Activated T-helper 2 cell treated with anti-CD3 and anti-CD28 coated beads, Interferon-gamma antibody, Interleukin-2, Interleukin-4, amounts not matched to agents 10 μg/mL and 5 μg/mL and 100 μg/mL, durations not matched to agents 14 hours and 24 hours and 36 hours (primary cell): ENCODE measurements around the gene STAB1. TPM values are rescaled to one million over a fixed set of nuclear protein-coding genes. Genes with fewer than 3 reads are reported as not detected.

Experiments used
- DNase-seq: peaks from one replicate; pipeline ENCODE4 v3.0.0; 2021; ENCODE audit warnings: low spot score
- H3K27ac Mint-ChIP-seq: one replicate; pipeline ENCODE4 v1.8.0; 2021; ENCODE audit warnings: mixed read lengths
- H3K27me3 Mint-ChIP-seq: one replicate; pipeline ENCODE4 v1.8.0; 2021; ENCODE audit warnings: low read depth, mixed read lengths
- H3K36me3 Mint-ChIP-seq: one replicate; pipeline ENCODE4 v1.8.0; 2021; ENCODE audit warnings: low read depth, mixed read lengths
- H3K4me1 Mint-ChIP-seq: one replicate; pipeline ENCODE4 v1.8.0; 2021; ENCODE audit warnings: low read depth, mixed read lengths
- H3K4me3 Mint-ChIP-seq: one replicate; pipeline ENCODE4 v1.8.0; 2021; ENCODE audit warnings: low read depth, mild to moderate bottlenecking, moderate library complexity, mixed read lengths
- H3K9me3 Mint-ChIP-seq: one replicate; pipeline ENCODE4 v1.8.0; 2021; ENCODE audit warnings: mixed read lengths
- intact Hi-C: fragments of 100-400 bp; cut with micrococcal nuclease; formaldehyde crosslinking; loops from one replicate; pipeline ENCODE4 v1.15.1; 2023
- total RNA-seq: library from RNA; stranded (reverse); gene quantifications from 2 replicates; pipeline ENCODE4 v1.2.3, GENCODE V29; 2022

STAB1 gene
- total RNA-seq, 1 donor from 2014 or later, result 0.07 TPM

DNA sequence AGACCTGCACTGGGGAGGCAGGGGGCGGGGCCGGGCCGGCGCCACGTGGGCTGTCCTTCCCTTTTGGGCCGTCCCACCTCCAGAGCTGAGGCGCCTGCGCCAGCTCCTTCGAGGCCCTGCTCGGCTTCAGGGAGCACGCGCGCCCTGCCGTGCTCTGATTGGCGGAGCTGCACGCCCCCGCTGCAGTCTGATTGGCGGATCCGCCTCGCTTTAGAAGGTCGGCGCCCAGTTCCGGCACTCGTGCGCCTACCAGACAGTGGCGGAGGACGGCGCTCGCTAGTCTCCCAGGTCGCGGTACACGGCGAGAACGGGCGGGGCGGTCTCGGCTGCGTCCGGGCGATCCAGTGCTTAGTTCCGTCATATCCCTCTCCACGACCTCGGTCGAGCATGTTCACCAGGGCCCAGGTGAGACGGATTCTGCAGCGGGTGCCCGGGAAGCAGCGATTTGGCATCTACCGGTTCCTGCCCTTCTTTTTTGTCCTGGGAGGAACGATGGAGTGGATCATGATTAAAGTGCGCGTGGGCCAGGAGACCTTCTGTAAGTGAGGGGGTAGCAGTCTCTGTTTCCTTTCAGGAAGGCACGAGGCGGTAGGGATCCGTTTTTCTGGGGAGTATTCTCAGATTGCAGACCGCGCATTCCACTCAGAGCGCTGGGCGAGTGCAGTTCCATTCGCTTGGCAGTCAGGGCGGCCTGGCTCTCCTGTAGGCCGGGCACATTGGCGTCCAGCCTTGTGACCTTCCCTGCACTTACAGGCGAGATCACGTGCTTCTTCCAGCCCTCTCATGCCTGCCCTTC, 41.4 kb downstream of the STAB1 start, which contains the start of gene UQCC5:
Gene UQCC5, plus strand, starts transcription at position 237 of the 796 bp plus-strand sequence. Its CDS starts 151 bp downstream, at position 388.
- H3K27me3 Mint-ChIP-seq, result no peaks in the 10 kb centered on the region

DNA sequence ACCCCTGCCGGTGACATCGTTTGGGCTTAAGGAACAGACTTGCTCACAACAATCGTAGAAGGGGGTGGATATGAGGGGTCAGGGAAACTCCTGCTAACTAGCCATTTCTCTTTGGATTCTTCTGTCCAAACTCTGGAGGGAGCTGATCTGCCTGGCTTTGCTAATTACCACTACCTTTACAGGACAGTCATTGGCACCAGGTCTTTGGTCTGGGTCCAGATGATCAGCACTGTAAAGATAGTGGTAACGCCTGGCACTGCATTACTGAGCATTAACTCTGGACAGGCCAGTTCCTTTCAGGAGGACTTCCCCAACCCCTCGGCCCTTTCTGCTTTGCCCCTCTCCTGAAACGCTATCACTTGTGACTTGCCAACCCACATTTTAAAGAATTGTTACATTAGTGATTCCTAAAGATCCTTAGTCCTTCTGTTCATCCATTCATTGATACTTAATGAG, 42.1 kb downstream of the STAB1 start:
- H3K27ac Mint-ChIP-seq, result peak overlapping the region; percentile 99
- no peak for DNase-seq
- peak overlapping the region; percentile 100 for H3K4me3 Mint-ChIP-seq
- intact Hi-C loops, result loop anchor here (2.0 to 10.0 kb wide), 4 partner anchors 150 to 482 kb away; partner anchors contain the start of genes DUSP7, GLT8D1, GNL3 and PBRM1
- H3K27me3 Mint-ChIP-seq, result no peaks in the 10 kb centered on the region
- no peaks in the 10 kb centered on the region for H3K9me3 Mint-ChIP-seq
- peaks cover 46% of the 10 kb centered on the region for H3K4me1 Mint-ChIP-seq
- H3K36me3 Mint-ChIP-seq, result peaks cover 44% of the 10 kb centered on the region

More for the DNA sequence above, 41.4 kb downstream of the STAB1 start, which contains the start of gene UQCC5:
- Mint-ChIP-seq H3K27ac (peak within 1 kb of the TSS; percentile 99), H3K4me1 (peaks cover 46% of the 10 kb centered on the region), H3K4me3 (peak within 1 kb of the TSS; percentile 100), H3K36me3 (peaks cover 39% of the 10 kb centered on the region), H3K9me3 (no peaks in the 10 kb centered on the region)
- intact Hi-C loops, result loop anchor here (1.0 to 10.0 kb wide), 5 partner anchors 81 to 482 kb away; partner anchors contain the start of genes DUSP7, GLT8D1, GNL3 and NISCH
- peak; percentile 98 for DNase-seq

DNA sequence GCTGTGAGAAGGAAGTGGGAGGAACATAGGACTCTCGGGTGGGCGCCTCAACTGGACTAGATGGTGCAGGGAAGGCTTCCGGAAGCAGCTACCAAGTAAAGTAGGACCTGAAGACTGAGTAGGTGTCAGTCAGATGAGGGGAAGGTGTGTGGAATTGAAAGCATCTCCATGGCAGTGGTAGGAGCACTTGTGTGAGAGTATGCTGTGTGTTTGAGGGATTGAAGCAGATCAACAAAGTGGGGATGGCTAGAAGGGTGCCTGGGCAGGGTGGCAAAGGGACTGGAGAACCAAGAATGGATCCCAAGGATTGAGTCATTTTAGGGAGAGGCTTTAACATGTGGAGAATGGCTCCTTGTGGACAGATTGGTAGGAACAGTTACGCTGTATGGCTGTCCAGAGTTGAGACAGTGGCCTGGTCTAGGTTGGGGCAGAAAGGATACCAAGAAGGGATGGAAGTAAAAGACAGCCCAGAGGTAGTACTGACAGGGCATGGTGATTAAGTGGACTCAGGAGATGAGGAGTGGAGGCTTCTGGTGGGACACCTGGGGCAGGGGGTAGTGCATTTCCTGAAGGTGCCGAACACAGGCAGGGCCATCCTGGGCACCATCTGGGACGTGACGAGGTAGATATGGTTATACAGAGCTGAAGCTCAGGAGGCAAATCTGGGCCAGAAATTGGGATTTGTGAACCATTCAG, 42.7 kb downstream of the STAB1 start:
- H3K9me3 Mint-ChIP-seq, result no peaks in the 10 kb centered on the region
- peaks cover 41% of the 10 kb centered on the region for H3K36me3 Mint-ChIP-seq
- H3K27ac Mint-ChIP-seq, result peak overlapping the region; percentile 1
- H3K4me1 Mint-ChIP-seq, result peaks cover 41% of the 10 kb centered on the region
- no peak for DNase-seq
- intact Hi-C loops, result loop anchor here (2.0 to 10.0 kb wide), 4 partner anchors 149 to 483 kb away; partner anchors contain the start of genes DUSP7, GLT8D1, GNL3 and PBRM1
- no peaks in the 10 kb centered on the region for H3K27me3 Mint-ChIP-seq
- peak overlapping the region; percentile 100 for H3K4me3 Mint-ChIP-seq

DNA sequence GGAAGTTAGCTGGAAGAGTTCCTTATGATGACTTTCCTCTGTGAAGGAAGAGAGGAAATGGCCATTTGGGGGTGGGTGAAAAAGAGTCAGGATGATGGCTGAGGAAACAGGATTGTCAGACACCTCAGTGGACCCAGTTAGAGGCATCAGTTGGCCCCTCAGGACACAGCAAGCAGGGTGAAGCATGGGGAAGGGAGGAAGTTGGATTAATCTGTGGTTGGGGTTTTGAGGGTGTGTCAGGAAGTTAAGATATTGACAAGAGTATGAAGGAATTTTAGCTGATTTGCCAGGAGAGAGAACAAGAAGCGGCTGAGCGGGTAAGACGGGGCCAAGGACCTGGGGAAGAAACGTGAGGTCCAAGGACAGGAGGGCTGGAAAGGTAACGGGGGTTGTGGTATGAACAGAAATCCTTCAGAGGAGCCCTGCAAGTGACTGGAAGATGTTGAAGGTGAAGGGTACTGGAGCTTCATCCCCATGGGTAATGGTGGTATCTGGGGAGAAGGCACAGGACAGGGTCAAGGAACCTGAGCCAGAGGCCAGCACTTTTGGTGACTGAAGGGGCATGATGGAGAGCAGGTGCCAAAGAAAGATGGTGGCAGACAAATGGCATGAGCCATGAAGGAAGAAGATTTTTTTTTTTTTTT, 44.0 kb downstream of the STAB1 start:
- no peak for DNase-seq
- no peaks in the 10 kb centered on the region for H3K9me3 Mint-ChIP-seq
- intact Hi-C loops, result loop anchor here (5.0 to 10.0 kb wide), 3 partner anchors 148 to 484 kb away; partner anchors contain the start of genes DUSP7, GNL3, PBRM1 and STIMATE
- H3K27ac Mint-ChIP-seq, result peak overlapping the region; percentile 15
- H3K27me3 Mint-ChIP-seq, result no peaks in the 10 kb centered on the region
- peak overlapping the region; percentile 40 for H3K4me3 Mint-ChIP-seq
- peaks cover 41% of the 10 kb centered on the region for H3K36me3 Mint-ChIP-seq
- peaks cover 41% of the 10 kb centered on the region for H3K4me1 Mint-ChIP-seq

DNA sequence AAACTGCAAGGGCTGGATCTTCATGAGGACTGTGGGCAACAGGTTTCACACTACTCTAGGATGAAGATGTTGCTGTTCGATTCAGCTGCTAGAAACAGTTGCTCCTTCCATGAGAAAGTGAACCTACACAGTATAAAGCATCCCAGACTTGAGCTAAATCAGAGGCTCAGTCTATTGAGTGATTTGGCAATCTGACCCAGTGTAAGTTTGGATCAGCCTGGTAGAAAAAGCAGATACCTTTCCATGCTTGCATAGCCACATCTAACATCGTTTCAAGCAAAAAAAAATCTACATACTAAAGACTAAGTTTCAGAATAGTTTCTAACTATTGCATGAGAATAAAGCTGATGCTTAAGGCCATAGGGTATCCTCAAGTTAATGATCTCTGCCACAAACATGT, 45.9 kb downstream of the STAB1 start:
- Mint-ChIP-seq H3K36me3 (peaks cover 52% of the 10 kb centered on the region), H3K4me3 (no peak overlapping the region), H3K27me3 (no peaks in the 10 kb centered on the region), H3K4me1 (peaks cover 35% of the 10 kb centered on the region), H3K27ac (no peak overlapping the region), H3K9me3 (no peaks in the 10 kb centered on the region)
- DNase-seq, result no peak
- intact Hi-C loops, result no loop called here

DNA sequence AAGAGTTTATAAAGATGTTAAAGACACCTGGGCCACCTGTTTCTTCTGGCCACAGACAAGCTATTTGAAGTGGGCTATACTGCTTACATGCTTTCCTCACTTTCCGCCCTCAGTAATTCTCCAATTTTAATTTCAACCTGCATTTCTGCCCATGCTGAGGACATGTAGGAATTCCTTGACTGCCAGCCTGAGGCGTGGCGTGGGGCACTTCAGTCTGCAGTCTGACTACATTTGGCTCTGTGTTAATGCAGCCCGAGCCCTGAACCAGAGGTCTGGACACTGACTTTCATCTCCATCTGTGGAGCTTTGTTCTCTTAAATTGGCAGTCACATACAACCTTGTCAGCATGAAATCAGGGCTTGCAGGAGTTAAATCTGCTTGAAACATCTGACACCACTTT, 49.8 kb downstream of the STAB1 start:
- Mint-ChIP-seq H3K27ac (no peak overlapping the region), H3K9me3 (no peaks in the 10 kb centered on the region), H3K4me1 (peaks cover 19% of the 10 kb centered on the region), H3K4me3 (no peak overlapping the region), H3K36me3 (peaks cover 49% of the 10 kb centered on the region), H3K27me3 (no peaks in the 10 kb centered on the region)
- no peak for DNase-seq
- intact Hi-C loops, result no loop called here

DNA sequence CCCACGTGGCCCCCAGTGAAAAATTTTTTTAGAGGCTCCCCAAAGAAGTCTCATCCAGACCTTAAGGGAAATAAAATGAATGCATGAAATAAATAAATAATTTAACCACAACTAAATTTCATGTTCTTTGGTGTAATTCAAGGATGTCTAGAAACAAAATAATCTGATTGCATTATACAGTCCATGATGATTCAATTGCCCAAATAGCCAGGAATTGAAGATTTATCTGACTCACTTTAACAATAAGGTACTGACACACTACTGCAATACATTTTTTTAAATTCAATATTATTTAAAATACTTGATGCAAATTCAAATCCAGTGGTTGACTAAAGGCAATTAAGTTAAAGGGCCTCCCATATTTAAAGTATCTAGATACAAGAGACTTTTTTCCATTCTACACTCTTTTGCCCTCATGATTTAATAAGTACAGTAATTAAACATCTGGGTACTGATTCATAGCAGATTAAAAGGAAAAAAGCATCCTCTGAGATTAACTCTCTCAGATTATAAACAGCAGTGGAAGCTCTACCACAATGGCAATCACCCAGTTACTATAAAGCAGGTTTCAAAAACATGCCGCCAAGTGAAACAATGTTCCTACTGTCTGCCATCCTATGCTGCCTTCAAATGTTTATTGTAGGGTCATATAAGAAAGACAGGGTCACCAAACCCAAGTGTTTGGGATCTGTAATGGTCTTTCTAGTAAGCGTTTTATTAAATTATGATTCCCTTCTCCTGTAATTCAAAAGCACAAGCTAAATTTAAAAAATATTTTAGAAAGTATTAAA, 51.2 kb downstream of the STAB1 start:
- intact Hi-C loops, result no loop called here
- DNase-seq, result no peak
- Mint-ChIP-seq H3K36me3 (peaks cover 43% of the 10 kb centered on the region), H3K4me1 (peaks cover 10% of the 10 kb centered on the region), H3K27ac (no peak overlapping the region), H3K4me3 (no peak overlapping the region), H3K27me3 (no peaks in the 10 kb centered on the region), H3K9me3 (no peaks in the 10 kb centered on the region)

DNA sequence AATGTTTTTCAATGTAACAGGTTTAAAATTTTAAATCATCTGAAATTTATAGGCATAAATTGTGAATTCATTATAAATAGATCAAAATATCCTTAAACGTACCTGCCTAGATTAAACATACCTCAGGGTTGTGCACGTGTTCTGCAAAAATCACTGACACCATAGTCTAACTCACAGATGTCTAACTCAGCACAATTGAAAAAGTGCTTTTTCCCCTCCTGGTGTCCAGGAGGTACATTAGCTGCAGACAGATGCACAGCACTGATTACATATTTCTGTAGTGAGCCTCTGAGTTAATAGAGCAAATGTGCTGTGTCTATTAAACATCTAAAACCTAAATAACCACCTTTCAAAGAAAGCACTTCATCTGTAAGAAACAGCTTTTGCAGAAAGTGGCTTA, 52.0 kb downstream of the STAB1 start:
- H3K9me3 Mint-ChIP-seq, result no peaks in the 10 kb centered on the region
- peaks cover 42% of the 10 kb centered on the region for H3K36me3 Mint-ChIP-seq
- H3K4me3 Mint-ChIP-seq, result no peak overlapping the region
- H3K27me3 Mint-ChIP-seq, result no peaks in the 10 kb centered on the region
- DNase-seq, result no peak
- H3K27ac Mint-ChIP-seq, result no peak overlapping the region
- intact Hi-C loops, result no loop called here
- H3K4me1 Mint-ChIP-seq, result peaks cover 8% of the 10 kb centered on the region

DNA sequence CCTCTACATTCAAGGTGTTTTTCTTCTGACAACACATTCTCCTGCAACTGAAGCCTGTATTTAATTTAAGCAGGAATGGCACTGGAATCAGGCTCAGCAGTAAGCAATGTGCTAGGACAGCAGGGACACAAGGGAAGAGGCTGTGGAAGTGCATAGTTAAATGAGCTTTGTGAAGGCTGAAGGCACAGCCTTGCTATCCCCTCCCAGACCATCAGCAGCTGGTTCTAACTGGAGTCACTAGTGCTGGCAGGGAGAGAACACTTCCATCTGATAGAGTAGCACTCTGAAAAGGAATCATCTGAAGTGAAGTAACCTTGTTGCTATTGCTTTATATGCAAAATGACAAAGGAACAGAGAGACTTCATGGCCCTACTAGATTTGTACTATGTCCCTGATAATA, 56.0 kb downstream of the STAB1 start:
- H3K27me3 Mint-ChIP-seq, result no peaks in the 10 kb centered on the region
- DNase-seq, result no peak
- H3K36me3 Mint-ChIP-seq, result peaks cover 55% of the 10 kb centered on the region
- H3K4me3 Mint-ChIP-seq, result no peak overlapping the region
- H3K4me1 Mint-ChIP-seq, result peaks cover 14% of the 10 kb centered on the region
- intact Hi-C loops, result no loop called here
- no peaks in the 10 kb centered on the region for H3K9me3 Mint-ChIP-seq
- no peak overlapping the region for H3K27ac Mint-ChIP-seq

DNA sequence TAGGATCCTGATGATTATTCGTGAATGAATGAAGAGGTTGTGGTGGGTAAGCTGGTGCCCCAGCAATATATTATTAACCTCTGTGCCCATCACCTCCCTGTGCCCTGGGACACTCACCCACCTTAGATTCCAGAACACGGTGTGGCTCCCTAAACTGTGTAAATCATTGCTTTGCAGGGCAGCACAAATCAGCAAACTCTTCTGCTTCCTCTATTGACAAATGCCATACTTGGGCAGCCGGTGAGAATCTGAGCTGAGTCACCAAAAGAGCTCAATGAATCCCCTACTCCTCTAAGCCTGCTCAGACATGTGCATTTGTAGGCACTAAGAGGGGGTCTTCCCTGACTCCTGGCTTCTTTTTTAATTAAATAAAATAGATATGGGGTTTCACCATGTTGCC, 57.0 kb downstream of the STAB1 start:
- DNase-seq, result no peak
- intact Hi-C loops, result no loop called here
- H3K27ac Mint-ChIP-seq, result no peak overlapping the region
- no peak overlapping the region for H3K4me3 Mint-ChIP-seq
- peaks cover 13% of the 10 kb centered on the region for H3K4me1 Mint-ChIP-seq
- H3K9me3 Mint-ChIP-seq, result no peaks in the 10 kb centered on the region
- H3K36me3 Mint-ChIP-seq, result peaks cover 52% of the 10 kb centered on the region
- no peaks in the 10 kb centered on the region for H3K27me3 Mint-ChIP-seq

DNA sequence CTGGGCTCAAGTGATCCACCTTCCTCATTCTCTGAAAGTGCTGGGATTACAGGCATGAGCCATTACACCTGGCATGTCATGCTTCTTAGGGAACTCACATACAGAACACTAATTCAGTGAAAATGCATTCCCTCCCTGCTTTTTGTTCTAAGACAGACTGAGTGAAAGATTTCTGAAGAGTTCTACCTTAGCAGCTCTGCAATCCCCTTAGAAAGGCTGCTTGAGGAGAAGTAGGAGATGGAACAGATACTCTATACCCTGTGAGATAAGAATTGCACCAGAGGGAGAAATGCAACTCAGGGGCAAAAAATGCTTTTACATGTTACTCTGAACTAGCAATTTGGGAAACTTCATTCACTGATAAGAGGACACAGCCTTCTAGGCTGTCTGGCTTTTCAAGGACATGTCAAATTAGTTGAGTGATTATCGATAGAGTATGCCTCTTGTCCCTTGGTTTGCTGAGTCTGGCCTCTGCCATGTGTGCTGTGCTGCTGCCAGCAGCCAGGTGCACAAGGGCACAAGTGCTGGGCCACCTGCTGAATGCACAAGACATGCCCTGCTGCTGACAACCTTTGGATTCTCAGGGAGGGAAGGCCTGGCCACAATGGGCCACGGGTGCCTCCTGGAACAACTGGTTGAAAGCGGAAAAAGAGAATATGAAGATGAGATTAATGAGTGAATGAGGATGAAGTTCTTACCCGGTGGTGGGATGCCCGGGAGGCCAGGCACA, 59.1 kb downstream of the STAB1 start:
- Mint-ChIP-seq H3K27me3 (no peaks in the 10 kb centered on the region), H3K9me3 (no peaks in the 10 kb centered on the region), H3K27ac (no peak overlapping the region), H3K4me1 (peaks cover 5% of the 10 kb centered on the region), H3K36me3 (peaks cover 50% of the 10 kb centered on the region), H3K4me3 (no peak overlapping the region)
- no peak for DNase-seq
- intact Hi-C loops, result no loop called here
